Ishikawa (cell line): Measurements from ENCODE around the gene EEF1E1.

Source experiments
- CEBPB ChIP-seq: IDR thresholded peaks from 2 replicates; pipeline ENCODE4 v1.6.1; 2012
- CREB1 ChIP-seq: IDR thresholded peaks from 2 replicates; pipeline ENCODE4 v1.6.1; 2012; ENCODE audit warnings: low read depth
- EP300 ChIP-seq: IDR thresholded peaks from 2 replicates; pipeline ENCODE4 v1.6.1; 2012; ENCODE audit warnings: borderline replicate concordance
- FOXM1 ChIP-seq: IDR thresholded peaks from 2 replicates; pipeline ENCODE4 v1.6.1; 2012; ENCODE audit warnings: low read depth, borderline replicate concordance
- NFIC ChIP-seq: IDR thresholded peaks from 2 replicates; pipeline ENCODE4 v1.6.1; 2012
- RAD21 ChIP-seq: IDR thresholded peaks from 2 replicates; pipeline ENCODE4 v1.6.1; 2012; ENCODE audit warnings: low read depth
- TAF1 ChIP-seq: IDR thresholded peaks from 2 replicates; pipeline ENCODE4 v1.6.1; 2012; ENCODE audit warnings: low read depth, mild to moderate bottlenecking
- YY1 ChIP-seq: IDR thresholded peaks from 2 replicates; pipeline ENCODE4 v1.6.1; 2012; ENCODE audit warnings: low read depth
- TF ChIP-seq, protein P1 (sequence below): IDR thresholded peaks from 2 replicates; pipeline ENCODE4 v1.6.1; 2012
- TF ChIP-seq, protein P2 (sequence below): IDR thresholded peaks from 2 replicates; pipeline ENCODE4 v1.6.1; 2012
- TF ChIP-seq, protein P3 (sequence below): IDR thresholded peaks from 2 replicates; pipeline ENCODE4 v1.6.1; 2012; ENCODE audit warnings: low read depth, mild to moderate bottlenecking

DNA sequence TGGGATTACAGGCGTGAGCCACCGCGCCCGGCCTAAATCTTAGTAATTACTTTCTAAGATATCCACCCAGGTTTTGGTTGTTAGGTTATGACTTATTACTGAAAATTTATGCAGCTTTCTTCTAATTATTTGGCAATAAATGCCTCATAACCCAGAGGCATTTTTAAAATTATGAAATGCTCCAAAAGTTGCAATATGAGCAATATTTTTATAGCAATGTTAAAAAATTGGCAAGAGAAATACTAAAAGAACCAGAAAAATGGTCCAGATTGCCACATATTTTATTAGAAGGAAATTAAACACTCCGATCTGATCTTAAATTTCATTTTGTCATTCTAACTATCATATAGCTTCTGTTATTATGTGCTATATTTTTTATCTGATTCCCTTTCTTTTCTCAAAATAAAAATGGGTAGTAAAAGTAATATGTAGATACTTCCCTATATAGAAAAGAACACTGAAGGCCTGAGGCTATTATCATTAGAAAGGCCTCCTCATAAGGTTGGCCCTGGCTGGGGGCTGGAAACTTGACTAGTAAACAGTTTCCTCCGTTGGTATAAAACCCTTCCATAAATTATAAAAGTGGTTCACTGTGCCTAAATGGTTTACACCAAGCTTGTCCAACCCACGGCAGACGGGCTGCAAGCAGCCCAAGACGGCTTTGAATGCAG, 60.3 kb downstream of the EEF1E1 start:
- no peak for TF ChIP-seq CREB1
- no peak for TF ChIP-seq EP300
- TF ChIP-seq TAF1 = no peak
- TF ChIP-seq NFIC = no peak
- TF ChIP-seq, protein P1, sequence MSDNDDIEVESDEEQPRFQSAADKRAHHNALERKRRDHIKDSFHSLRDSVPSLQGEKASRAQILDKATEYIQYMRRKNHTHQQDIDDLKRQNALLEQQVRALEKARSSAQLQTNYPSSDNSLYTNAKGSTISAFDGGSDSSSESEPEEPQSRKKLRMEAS = no peak
- TF ChIP-seq FOXM1 = no peak
- TF ChIP-seq YY1 = no peak
- TF ChIP-seq, protein P2, sequence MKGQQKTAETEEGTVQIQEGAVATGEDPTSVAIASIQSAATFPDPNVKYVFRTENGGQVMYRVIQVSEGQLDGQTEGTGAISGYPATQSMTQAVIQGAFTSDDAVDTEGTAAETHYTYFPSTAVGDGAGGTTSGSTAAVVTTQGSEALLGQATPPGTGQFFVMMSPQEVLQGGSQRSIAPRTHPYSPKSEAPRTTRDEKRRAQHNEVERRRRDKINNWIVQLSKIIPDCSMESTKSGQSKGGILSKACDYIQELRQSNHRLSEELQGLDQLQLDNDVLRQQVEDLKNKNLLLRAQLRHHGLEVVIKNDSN = no peak
- no peak for TF ChIP-seq RAD21
- TF ChIP-seq, protein P3, sequence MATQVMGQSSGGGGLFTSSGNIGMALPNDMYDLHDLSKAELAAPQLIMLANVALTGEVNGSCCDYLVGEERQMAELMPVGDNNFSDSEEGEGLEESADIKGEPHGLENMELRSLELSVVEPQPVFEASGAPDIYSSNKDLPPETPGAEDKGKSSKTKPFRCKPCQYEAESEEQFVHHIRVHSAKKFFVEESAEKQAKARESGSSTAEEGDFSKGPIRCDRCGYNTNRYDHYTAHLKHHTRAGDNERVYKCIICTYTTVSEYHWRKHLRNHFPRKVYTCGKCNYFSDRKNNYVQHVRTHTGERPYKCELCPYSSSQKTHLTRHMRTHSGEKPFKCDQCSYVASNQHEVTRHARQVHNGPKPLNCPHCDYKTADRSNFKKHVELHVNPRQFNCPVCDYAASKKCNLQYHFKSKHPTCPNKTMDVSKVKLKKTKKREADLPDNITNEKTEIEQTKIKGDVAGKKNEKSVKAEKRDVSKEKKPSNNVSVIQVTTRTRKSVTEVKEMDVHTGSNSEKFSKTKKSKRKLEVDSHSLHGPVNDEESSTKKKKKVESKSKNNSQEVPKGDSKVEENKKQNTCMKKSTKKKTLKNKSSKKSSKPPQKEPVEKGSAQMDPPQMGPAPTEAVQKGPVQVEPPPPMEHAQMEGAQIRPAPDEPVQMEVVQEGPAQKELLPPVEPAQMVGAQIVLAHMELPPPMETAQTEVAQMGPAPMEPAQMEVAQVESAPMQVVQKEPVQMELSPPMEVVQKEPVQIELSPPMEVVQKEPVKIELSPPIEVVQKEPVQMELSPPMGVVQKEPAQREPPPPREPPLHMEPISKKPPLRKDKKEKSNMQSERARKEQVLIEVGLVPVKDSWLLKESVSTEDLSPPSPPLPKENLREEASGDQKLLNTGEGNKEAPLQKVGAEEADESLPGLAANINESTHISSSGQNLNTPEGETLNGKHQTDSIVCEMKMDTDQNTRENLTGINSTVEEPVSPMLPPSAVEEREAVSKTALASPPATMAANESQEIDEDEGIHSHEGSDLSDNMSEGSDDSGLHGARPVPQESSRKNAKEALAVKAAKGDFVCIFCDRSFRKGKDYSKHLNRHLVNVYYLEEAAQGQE = no peak
- TF ChIP-seq CEBPB = no peak
